D341Med (cell line): ENCODE measurements around the gene AREG.

Experiments
- DNase-seq: peaks from one replicate; pipeline ENCODE4 v3.0.0; 2012; ENCODE audit warnings: low spot score

Gene AREG

GRCh38 chr4:74463123-74463522, 18.2 kb downstream of the AREG start:
- no peak for DNase-seq

GRCh38 chr4:74464291-74464690, 19.4 kb downstream of the AREG start:
- DNase-seq = no peak

- no peak for DNase-seq
Observed at GRCh38 chr4:74466242-74466641, 21.3 kb downstream of the AREG start.

- DNase-seq = no peak
Observed at GRCh38 chr4:74471264-74471663, 26.3 kb downstream of the AREG start.

- no peak for DNase-seq
Observed at GRCh38 chr4:74473155-74473811, 28.3 kb downstream of the AREG start.

GRCh38 chr4:74474345-74475090, 29.6 kb downstream of the AREG start:
- no peak for DNase-seq

GRCh38 chr4:74475091-74475800, 30.3 kb downstream of the AREG start:
- DNase-seq = no peak

GRCh38 chr4:74475946-74476345, 31.0 kb downstream of the AREG start:
- DNase-seq = no peak

- no peak for DNase-seq
Observed at GRCh38 chr4:74479009-74479408, 34.1 kb downstream of the AREG start.

GRCh38 chr4:74480267-74480666, 35.3 kb downstream of the AREG start:
- DNase-seq = no peak

- no peak for DNase-seq
Observed at GRCh38 chr4:74481891-74482609, 37.1 kb downstream of the AREG start.

GRCh38 chr4:74483226-74483911, 38.4 kb downstream of the AREG start:
- no peak for DNase-seq

- no peak for DNase-seq
Observed at GRCh38 chr4:74486905-74487304, 42.0 kb downstream of the AREG start.

GRCh38 chr4:74487771-74488170, 42.8 kb downstream of the AREG start:
- no peak for DNase-seq

GRCh38 chr4:74490736-74491135, 45.8 kb downstream of the AREG start:
- no peak for DNase-seq

GRCh38 chr4:74499986-74500781, 55.2 kb downstream of the AREG start:
- no peak for DNase-seq

GRCh38 chr4:74501579-74501978, 56.6 kb downstream of the AREG start:
- DNase-seq = no peak

- no peak for DNase-seq
Observed at GRCh38 chr4:74503580-74503979, 58.6 kb downstream of the AREG start.

GRCh38 chr4:74504212-74504611, 59.3 kb downstream of the AREG start:
- no peak for DNase-seq
